ENCODE measurements around the gene GIMAP8.
"Not testable (repeated sequence)": the region's sequence is repeated elsewhere in the genome, so short reads cannot be mapped to it uniquely, and the experiment has no call there.

GIMAP8 gene

GRCh38 chr7:150516956-150517745 lies 66.7 kb downstream of the GIMAP8 start:
- Histone ChIP-seq H2AFZ (ENCODE audit: low read length) (no peak overlapping the region), H3K79me1 (ENCODE audit: low read depth, low read length) (no peaks in the 10 kb centered on the region), H3K36me3 (replicated peaks in 1 of 2; ENCODE audit: control insufficient read depth in 2 of 2, insufficient read depth in 2 of 2, low read length in 2 of 2) (no peaks in the 10 kb centered on the region), H3K4me1 (ENCODE audit: control insufficient read depth in 2 of 2, insufficient read depth in 1 of 2, low read depth in 1 of 2, low read length in 2 of 2) (peaks cover 0 to 1% of the 10 kb centered on the region in 2 donors), H3K9ac (ENCODE audit: low read depth, low read length, poor library complexity) (no peak overlapping the region), H3K4me3 (ENCODE audit: low read length in 2 of 2) (no peak overlapping the region), H2BK15ac (ENCODE audit: low read length) (no peak overlapping the region), H2BK12ac (ENCODE audit: low read length) (no peak overlapping the region), H3K27ac (replicated peaks; ENCODE audit: low read length) (no peak overlapping the region), H2AK5ac (ENCODE audit: low read depth, low read length) (no peak overlapping the region), H3K14ac (ENCODE audit: low read length) (no peak overlapping the region), H4K91ac (ENCODE audit: low read depth, low read length, poor library complexity) (no peak overlapping the region), H2BK120ac (ENCODE audit: low read depth, low read length) (no peak overlapping the region), H3K23ac (ENCODE audit: low read depth, low read length, poor library complexity) (no peak overlapping the region), H2BK5ac (ENCODE audit: low read length) (no peak overlapping the region), H3K9me3 (replicated peaks in 1 of 2; ENCODE audit: control insufficient read depth in 2 of 2, insufficient read depth in 1 of 2, low read depth in 1 of 2, low read length in 2 of 2) (peaks cover 0 to 2% of the 10 kb centered on the region in 2 donors), H3K4me2 (ENCODE audit: insufficient read depth, low read length, poor library complexity, severe bottlenecking) (no peak overlapping the region), H3K4ac (ENCODE audit: low read length) (no peak overlapping the region), H3K18ac (ENCODE audit: low read length) (no peak overlapping the region), H3K27me3 (ENCODE audit: control insufficient read depth in 3 of 3, insufficient read depth in 3 of 3, low read depth in 1 of 3, low read length in 3 of 3) (peaks cover 0 to 4% (median 0%) of the 10 kb centered on the region in 3 experiments), H4K8ac (ENCODE audit: low read depth, low read length) (no peak overlapping the region)
- WGBS, 2 donors (ENCODE audit: extremely low coverage in 2 of 2, insufficient read length in 2 of 2, insufficient replicate concordance in 1 of 2): no CpG with 5 or more reads among the region's 1 CpG
- DNase-seq (ENCODE audit: low spot score): no peak

DNA sequence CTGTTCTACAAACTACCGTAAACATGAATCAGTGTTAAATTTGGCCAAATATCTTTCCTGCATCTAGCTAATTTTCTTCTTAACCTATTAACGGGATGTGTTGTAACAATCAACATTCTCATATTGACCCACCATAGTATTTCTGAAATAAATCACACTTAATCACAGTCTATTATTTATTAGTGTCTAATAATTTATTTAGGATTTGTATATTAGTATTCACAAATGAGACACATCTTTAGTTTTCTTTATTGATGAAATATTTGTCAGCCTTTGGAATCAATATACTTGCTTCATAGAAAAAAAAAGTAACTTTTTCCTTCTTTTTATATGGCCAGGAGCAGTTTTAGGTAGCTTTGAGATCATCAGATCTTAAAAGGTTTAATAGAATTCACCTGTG lies 68.9 kb downstream of the GIMAP8 start:
- Histone ChIP-seq H2BK12ac (ENCODE audit: low read length) (no peak overlapping the region), H2BK5ac (ENCODE audit: low read length) (no peak overlapping the region), H3K4me3 (ENCODE audit: low read length in 2 of 2) (no peak overlapping the region), H3K4ac (ENCODE audit: low read length) (no peak overlapping the region), H3K4me1 (ENCODE audit: control insufficient read depth in 2 of 2, insufficient read depth in 1 of 2, low read depth in 1 of 2, low read length in 2 of 2) (peaks cover 0 to 1% of the 10 kb centered on the region in 2 donors), H2AFZ (ENCODE audit: low read length) (no peak overlapping the region), H2BK120ac (ENCODE audit: low read depth, low read length) (no peak overlapping the region), H3K4me2 (ENCODE audit: insufficient read depth, low read length, poor library complexity, severe bottlenecking) (no peak overlapping the region), H3K9me3 (replicated peaks in 1 of 2; ENCODE audit: control insufficient read depth in 2 of 2, insufficient read depth in 1 of 2, low read depth in 1 of 2, low read length in 2 of 2) (peaks cover 0 to 2% of the 10 kb centered on the region in 2 donors), H3K27ac (replicated peaks; ENCODE audit: low read length) (no peak overlapping the region), H2BK15ac (ENCODE audit: low read length) (no peak overlapping the region), H3K27me3 (ENCODE audit: control insufficient read depth in 3 of 3, insufficient read depth in 3 of 3, low read depth in 1 of 3, low read length in 3 of 3) (peaks cover 0 to 4% (median 0%) of the 10 kb centered on the region in 3 experiments), H3K9ac (ENCODE audit: low read depth, low read length, poor library complexity) (no peak overlapping the region), H3K23ac (ENCODE audit: low read depth, low read length, poor library complexity) (no peak overlapping the region), H3K79me1 (ENCODE audit: low read depth, low read length) (no peaks in the 10 kb centered on the region), H3K36me3 (replicated peaks in 1 of 2; ENCODE audit: control insufficient read depth in 2 of 2, insufficient read depth in 2 of 2, low read length in 2 of 2) (no peaks in the 10 kb centered on the region), H3K14ac (ENCODE audit: low read length) (no peak overlapping the region), H3K18ac (ENCODE audit: low read length) (no peak overlapping the region), H2AK5ac (ENCODE audit: low read depth, low read length) (no peak overlapping the region), H4K8ac (ENCODE audit: low read depth, low read length) (no peak overlapping the region), H4K91ac (ENCODE audit: low read depth, low read length, poor library complexity) (no peak overlapping the region)
- DNase-seq (ENCODE audit: low spot score): no peak
- WGBS, 2 donors (ENCODE audit: extremely low coverage in 2 of 2, insufficient read length in 2 of 2, insufficient replicate concordance in 1 of 2): no CpG with 5 or more reads among the region's 2 CpGs

- DNase-seq (ENCODE audit: low spot score): no peak
- H3K4me3 ChIP-seq (ENCODE audit: low read length in 2 of 2): no peak overlapping the region
- H3K4me2 ChIP-seq (ENCODE audit: insufficient read depth, low read length, poor library complexity, severe bottlenecking): no peak overlapping the region
- no peak overlapping the region for H2BK12ac ChIP-seq (ENCODE audit: low read length)
- H3K4me1 ChIP-seq (ENCODE audit: control insufficient read depth in 2 of 2, insufficient read depth in 1 of 2, low read depth in 1 of 2, low read length in 2 of 2): no peaks in the 10 kb centered on the region
- peaks cover 0 to 2% of the 10 kb centered on the region in 2 donors for H3K9me3 ChIP-seq (replicated peaks in 1 of 2; ENCODE audit: control insufficient read depth in 2 of 2, insufficient read depth in 1 of 2, low read depth in 1 of 2, low read length in 2 of 2)
- WGBS, 2 donors (ENCODE audit: extremely low coverage in 2 of 2, insufficient read length in 2 of 2, insufficient replicate concordance in 1 of 2): no CpG with 5 or more reads among the region's 8 CpGs
- H2BK120ac ChIP-seq (ENCODE audit: low read depth, low read length): no peak overlapping the region
- no peak overlapping the region for H3K14ac ChIP-seq (ENCODE audit: low read length)
- no peaks in the 10 kb centered on the region for H3K79me1 ChIP-seq (ENCODE audit: low read depth, low read length)
- no peaks in the 10 kb centered on the region for H3K36me3 ChIP-seq (replicated peaks in 1 of 2; ENCODE audit: control insufficient read depth in 2 of 2, insufficient read depth in 2 of 2, low read length in 2 of 2)
- H3K27me3 ChIP-seq (ENCODE audit: control insufficient read depth in 3 of 3, insufficient read depth in 3 of 3, low read depth in 1 of 3, low read length in 3 of 3): peaks cover 0 to 4% (median 0%) of the 10 kb centered on the region in 3 experiments
- H3K23ac ChIP-seq (ENCODE audit: low read depth, low read length, poor library complexity): no peak overlapping the region
- no peak overlapping the region for H2AFZ ChIP-seq (ENCODE audit: low read length)
- H3K4ac ChIP-seq (ENCODE audit: low read length): no peak overlapping the region
- H2AK5ac ChIP-seq (ENCODE audit: low read depth, low read length): no peak overlapping the region
- no peak overlapping the region for H3K18ac ChIP-seq (ENCODE audit: low read length)
- no peak overlapping the region for H4K8ac ChIP-seq (ENCODE audit: low read depth, low read length)
- H4K91ac ChIP-seq (ENCODE audit: low read depth, low read length, poor library complexity): no peak overlapping the region
- no peak overlapping the region for H2BK15ac ChIP-seq (ENCODE audit: low read length)
- no peak overlapping the region for H3K27ac ChIP-seq (replicated peaks; ENCODE audit: low read length)
- H2BK5ac ChIP-seq (ENCODE audit: low read length): no peak overlapping the region
- no peak overlapping the region for H3K9ac ChIP-seq (ENCODE audit: low read depth, low read length, poor library complexity)
Observed at GRCh38 chr7:150520145-150520544, 69.7 kb downstream of the GIMAP8 start.

GRCh38 chr7:150522931-150523330 lies 72.5 kb downstream of the GIMAP8 start:
- no CpG with 5 or more reads among the region's 6 CpGs for WGBS, 2 donors (ENCODE audit: extremely low coverage in 2 of 2, insufficient read length in 2 of 2, insufficient replicate concordance in 1 of 2)
- DNase-seq (ENCODE audit: low spot score); H3K23ac ChIP-seq (ENCODE audit: low read depth, low read length, poor library complexity); H4K8ac ChIP-seq (ENCODE audit: low read depth, low read length); H3K4me1 ChIP-seq (ENCODE audit: control insufficient read depth in 2 of 2, insufficient read depth in 1 of 2, low read depth in 1 of 2, low read length in 2 of 2); H3K9me3 ChIP-seq (replicated peaks in 1 of 2; ENCODE audit: control insufficient read depth in 2 of 2, insufficient read depth in 1 of 2, low read depth in 1 of 2, low read length in 2 of 2); H3K4me3 ChIP-seq (ENCODE audit: low read length in 2 of 2); H3K14ac ChIP-seq (ENCODE audit: low read length); H3K4me2 ChIP-seq (ENCODE audit: insufficient read depth, low read length, poor library complexity, severe bottlenecking); H2AFZ ChIP-seq (ENCODE audit: low read length); H3K18ac ChIP-seq (ENCODE audit: low read length); H2BK12ac ChIP-seq (ENCODE audit: low read length); H3K36me3 ChIP-seq (replicated peaks in 1 of 2; ENCODE audit: control insufficient read depth in 2 of 2, insufficient read depth in 2 of 2, low read length in 2 of 2); H3K27me3 ChIP-seq (ENCODE audit: control insufficient read depth in 3 of 3, insufficient read depth in 3 of 3, low read depth in 1 of 3, low read length in 3 of 3); H2BK15ac ChIP-seq (ENCODE audit: low read length); H2AK5ac ChIP-seq (ENCODE audit: low read depth, low read length); H2BK120ac ChIP-seq (ENCODE audit: low read depth, low read length); H4K91ac ChIP-seq (ENCODE audit: low read depth, low read length, poor library complexity); H3K79me1 ChIP-seq (ENCODE audit: low read depth, low read length); H3K27ac ChIP-seq (replicated peaks; ENCODE audit: low read length); H3K9ac ChIP-seq (ENCODE audit: low read depth, low read length, poor library complexity); H2BK5ac ChIP-seq (ENCODE audit: low read length); H3K4ac ChIP-seq (ENCODE audit: low read length): not testable (repeated sequence)

All from neuronal stem cell (in vitro differentiated cells).